ELF-1 (cell line): ENCODE measurements around the gene MACROD2.

Experiments used
- DNase-seq: peaks from one replicate; pipeline ENCODE4 v3.0.0-alpha.2; 2016; ENCODE audit warnings: low read depth, low spot score

Gene MACROD2

DNA sequence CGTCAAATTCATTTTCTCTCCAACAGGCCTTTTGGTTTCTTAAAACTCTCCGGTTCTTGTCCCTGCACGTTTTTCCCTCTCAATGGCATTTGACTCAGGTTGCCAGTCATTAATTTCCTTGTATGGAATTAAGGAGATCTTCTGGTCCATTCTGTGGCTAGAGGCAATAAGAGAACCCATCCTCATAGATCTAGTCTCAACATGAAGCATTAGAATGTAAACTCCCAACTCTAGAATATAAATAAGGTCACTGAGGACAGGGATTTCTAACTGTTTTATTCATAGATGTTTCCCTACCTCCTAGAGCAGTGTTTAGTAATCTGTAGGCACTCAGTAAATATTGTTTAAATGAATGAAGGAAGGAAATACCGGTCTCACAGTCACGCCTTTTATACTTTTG is 527.3 kb downstream of the MACROD2 start:
- DNase-seq = no peak

DNA sequence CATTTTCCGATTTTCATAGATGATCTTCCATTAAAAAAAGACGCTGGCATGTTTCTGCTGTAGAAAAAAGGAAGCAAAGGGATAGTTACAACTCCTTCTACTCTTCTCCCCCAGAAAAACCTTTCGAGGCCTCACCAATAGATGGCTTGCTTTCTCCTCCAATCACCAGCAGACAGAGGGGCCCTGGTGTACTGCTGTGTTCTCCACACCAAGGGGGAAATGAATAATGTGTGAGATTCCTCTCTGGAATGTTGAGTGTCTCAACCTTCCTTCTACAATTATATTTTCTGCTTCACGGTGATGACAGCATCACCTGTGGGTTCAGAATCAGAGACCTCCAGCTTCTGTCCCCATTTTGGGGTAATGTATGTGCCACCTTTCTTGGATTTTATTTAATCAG is 527.8 kb downstream of the MACROD2 start:
- no peak for DNase-seq

GRCh38 chr20:14525426-14525825 is 530.1 kb downstream of the MACROD2 start:
- no peak for DNase-seq

GRCh38 chr20:14526891-14527290 is 531.6 kb downstream of the MACROD2 start:
- no peak for DNase-seq

DNA sequence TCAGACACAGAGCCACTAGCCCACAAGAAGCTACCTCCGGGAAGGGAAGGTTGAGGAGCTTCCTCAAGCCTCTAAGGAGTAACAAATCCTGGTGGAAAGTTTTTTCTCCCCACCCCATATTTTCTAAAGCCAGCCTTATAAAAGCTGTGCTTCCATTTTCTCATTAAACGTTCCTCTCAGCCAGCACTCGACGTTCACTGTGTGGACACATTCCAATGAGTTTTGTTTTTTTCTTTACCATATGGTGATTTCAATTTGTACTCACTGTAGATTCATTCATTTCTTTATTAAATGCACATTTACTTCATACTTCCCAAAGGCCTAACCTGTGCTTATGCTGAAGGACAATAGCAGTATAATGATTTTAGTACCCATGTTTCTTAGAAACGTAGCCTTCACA is 536.5 kb downstream of the MACROD2 start:
- no peak for DNase-seq

DNA sequence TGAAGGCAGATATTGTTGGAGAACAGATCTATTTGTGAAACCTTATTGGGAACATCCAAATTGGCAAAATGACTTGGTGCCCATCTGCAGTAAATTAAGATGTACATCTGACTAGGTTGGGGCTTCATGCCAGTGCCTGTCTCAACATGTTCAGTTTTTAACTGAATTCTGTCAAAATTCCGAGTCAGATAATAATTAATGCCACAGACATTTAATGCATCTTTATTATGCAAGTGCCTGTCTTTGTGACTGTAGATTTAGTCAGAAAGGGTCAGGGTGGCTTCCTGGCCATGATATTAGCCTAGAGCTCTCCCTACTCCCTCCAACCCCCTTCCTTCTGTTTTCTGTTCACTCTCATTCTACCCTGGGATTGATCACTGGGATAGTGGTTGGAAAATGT is 541.4 kb downstream of the MACROD2 start:
- no peak for DNase-seq

DNA sequence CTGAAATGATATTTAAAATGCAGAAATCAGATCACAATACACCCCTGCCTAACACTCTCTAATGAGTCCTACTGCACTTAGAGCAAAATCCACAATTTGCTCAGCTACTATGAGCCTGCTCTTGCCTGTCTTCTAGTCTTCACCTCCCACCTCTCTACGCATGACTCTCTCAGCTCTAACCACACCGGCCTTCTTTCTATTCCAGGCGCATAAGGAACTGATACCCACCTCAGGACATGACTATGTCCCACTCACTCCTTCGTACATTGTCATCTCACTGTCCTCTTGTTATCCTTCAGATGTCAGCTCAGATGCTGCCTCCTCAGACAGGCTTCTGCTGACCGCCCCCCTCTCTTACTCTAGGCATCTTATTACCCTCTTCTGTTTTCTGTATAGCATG is 543.1 kb downstream of the MACROD2 start:
- no peak for DNase-seq

DNA sequence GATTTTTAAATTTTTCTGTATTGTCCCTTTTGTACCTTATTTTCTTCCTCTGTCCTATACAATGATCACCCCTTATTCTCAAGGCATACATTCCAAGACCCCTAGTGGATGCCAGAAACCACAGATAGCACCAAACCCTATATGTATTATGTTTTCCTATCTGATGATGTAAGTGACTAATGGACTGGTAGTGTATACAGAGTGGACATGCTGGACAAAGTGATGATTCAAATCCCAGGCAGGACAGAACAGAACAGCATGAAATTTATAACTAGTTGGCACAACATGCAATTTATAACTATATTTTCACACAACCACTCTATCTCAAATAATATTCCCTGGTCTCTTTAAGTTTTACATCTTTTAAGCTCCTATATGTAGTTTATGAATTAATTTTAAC is 547.7 kb downstream of the MACROD2 start:
- no peak for DNase-seq

- no peak for DNase-seq
These were observed 549.4 kb downstream of the MACROD2 start for GRCh38 chr20:14544688-14545087.

DNA sequence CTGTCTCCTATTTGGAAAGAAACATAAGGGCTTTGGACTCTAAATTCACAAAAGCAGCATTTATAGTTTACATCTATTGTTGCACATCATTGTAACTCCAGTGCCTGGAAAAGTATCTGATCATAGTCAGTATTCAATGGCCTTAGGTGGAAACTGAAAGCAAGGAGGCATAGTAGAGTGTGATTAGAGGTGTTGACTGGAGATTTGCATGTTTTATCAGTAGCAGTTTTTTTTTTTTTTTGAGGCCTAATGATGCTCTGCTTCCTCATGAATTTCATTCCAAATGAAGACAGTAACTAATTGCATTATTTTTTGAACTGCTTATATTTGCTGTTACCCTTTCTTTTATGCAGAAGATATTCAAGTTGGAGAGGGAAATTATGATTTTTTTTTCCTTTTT is 555.3 kb downstream of the MACROD2 start:
- DNase-seq = no peak

DNA sequence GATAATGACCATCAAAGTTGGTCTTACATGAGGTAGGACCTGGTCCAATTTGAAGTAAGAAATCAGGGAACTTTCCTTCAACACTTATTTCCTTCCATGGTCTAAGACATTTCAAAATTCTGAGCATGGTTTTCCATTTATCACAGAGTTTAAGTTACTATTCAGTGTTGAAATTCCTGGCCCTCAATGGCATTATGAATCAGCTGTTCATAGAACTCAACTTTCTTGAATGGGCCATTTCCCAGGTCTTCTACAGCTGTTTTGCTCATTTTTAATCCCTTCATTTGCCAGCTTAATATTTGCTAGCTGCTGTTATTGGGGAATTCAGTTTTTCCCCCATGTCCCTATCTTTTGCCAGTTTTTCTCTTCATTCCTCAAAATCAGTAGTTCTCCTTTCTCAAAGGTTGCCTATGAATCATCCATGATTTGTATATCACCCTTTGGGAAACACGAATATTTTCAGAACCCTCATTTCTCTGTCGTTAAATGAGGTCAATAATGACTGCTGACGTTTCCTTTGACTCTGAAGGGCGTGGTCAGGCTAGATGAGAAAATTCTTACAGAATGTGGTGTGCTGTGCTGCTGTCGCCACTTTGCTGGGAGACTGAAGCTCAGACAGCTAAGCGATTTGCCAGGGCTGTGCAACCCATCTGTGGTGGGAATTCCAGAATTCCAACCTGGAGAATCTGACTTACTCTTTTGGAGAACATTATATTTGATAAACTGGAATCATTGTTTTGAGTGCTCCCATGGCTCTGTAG is 558.6 kb downstream of the MACROD2 start:
- no peak for DNase-seq

DNA sequence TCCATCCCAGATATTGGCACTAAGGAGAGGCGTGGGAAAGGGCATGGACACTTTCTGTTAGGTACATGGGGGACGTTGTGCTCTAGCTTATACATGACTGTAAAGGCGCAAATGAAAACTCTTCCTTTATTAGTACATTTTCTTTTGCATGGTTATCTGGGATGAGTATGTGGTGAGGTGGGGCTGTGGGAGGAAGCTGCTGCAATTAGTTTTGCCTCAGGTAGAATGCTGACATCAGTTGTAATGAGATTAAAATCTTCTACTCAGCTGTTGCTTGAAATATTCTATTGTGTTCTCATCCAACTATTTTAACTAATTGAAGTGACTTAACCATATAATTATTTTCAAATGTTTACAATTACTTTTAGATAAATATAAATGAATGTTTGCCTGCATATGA is 560.4 kb downstream of the MACROD2 start:
- DNase-seq = no peak

DNA sequence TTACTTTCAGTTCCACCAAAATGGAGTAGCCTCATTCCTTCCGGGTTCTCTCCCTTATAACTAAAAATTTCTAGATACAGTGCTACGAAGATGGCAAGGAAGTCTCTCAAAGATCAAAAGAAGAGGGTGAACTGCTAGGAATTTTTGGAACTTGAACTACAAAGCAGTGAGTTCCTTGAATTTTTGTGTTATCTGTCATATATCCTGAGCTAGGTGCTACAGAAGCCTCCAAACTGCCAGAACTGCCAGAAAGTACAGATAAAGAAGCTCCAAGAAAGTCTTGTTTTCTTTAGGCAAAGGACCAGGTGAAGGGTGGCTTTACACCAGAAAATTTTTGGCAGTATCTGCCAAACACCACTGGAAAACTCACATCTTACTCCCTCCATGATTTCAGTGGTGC is 560.9 kb downstream of the MACROD2 start:
- peak; percentile 11 for DNase-seq

DNA sequence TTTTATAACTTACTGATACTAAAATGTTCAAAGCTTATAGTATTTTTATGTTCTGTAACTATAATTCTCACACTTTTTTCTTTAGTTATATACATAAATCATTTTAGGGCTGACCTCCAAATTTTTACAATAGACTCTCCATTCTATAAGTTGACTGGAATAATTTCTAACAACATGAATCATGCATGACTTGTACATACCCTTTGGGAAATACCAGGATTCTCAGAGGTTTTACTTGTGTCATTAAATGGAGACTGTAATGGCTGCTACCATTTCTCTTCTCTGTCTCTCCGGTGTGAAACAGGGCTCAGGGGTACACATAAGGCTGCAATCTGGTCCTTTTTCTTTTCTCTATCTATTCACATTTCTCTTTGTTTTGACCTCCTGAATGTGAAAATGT is 564.3 kb downstream of the MACROD2 start:
- DNase-seq = no peak

DNA sequence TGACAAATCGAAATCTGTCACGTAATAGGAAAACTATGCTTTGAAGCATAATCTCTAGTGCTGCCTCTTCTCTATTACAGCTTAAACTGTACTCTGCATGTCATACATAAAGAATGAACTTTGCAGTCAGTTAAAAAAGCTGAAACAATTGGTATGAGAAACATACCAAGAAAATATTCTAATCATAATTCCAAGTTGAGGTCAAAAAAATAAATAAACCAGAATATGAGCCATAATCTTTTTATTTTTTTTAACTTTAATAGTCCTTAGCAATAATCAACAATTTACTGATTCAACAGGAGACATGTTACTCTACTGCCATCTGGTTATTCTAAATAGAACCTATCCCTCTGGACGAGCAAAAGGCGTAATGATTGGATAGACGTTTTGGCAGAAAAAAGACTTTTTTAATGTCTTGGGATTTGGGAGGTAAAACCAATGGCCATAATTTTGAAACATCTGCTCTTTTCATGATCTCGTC is 566.5 kb downstream of the MACROD2 start:
- no peak for DNase-seq

GRCh38 chr20:14562981-14563380 is 567.7 kb downstream of the MACROD2 start:
- DNase-seq = no peak

DNA sequence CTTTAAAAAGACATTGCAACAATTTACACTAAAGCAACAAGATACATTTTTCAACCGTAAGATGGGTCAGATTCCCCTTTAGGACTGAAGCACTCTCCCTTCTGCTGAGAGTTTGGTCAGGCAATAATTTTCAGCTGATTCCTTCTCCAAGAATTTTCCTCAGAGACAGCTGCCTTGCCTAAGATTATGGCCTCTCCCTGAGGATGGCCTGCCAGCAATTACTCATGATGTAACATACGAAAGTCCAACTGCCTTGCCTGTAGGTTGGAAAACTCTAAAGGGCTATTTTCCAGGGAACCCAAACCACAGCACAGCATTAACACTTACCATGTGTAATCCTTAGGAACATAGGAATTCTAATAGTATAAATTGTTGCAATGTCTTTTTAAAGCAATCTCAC is 571.2 kb downstream of the MACROD2 start:
- DNase-seq = no peak

DNA sequence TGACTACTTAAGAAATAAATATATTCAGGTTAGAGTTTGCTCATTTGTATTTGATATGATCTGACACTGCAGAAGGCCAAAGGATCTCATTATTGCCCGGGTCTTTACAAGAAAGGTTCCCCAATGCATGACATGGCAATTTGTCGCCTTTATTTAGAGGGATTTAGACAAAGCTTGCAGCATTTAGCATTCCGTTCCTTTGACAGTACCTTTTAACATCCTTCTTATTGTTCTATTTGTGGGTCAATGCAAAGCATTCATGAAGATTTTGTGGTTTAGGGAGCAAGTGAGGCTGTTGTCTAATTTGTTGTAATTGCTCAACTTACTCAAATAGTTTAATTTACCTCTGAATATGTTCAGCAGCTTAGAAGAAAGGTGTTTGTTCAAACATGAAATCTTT is 572.9 kb downstream of the MACROD2 start:
- DNase-seq = no peak

- DNase-seq = no peak
These were observed 573.4 kb downstream of the MACROD2 start for GRCh38 chr20:14568701-14569100.

GRCh38 chr20:14569641-14570040 is 574.3 kb downstream of the MACROD2 start:
- DNase-seq = no peak

DNA sequence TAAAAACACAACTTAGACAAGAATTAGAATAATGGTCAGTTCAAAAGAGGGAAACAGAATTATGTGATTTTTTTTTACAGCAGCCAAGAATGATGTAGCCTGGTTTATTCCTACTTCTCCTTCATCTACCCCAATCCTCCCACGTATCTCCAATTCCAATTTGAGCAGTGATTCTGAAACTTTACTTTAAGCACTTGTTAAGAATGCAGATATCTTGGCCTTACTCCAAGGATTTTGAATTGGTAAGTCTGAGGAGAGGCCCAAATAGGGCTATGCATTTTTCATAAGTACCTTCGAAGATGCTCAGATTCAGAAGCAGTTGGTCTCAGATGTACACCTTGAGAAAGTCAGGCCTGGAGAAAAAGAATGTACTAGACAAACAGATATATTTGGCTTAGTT is 575.5 kb downstream of the MACROD2 start:
- DNase-seq = no peak

DNA sequence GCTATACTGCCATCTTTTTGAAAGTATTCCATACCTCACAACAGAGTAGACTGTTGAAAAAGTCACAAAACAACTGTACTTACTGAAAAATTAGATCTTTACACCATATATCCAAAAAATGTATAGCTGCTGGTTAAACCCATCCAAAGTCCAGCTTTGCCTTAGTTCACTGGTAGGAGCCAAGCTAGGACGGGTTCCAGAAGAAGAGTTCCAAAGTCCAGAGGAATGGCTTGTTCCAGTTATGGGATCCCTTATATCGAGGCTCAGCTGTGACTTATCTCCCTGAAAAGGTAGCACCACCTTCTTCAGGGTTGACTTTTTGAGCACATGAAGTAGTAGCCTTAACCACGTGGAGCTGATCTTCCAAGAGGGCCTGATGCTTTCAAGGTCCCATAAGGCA is 578.4 kb downstream of the MACROD2 start:
- DNase-seq = no peak

DNA sequence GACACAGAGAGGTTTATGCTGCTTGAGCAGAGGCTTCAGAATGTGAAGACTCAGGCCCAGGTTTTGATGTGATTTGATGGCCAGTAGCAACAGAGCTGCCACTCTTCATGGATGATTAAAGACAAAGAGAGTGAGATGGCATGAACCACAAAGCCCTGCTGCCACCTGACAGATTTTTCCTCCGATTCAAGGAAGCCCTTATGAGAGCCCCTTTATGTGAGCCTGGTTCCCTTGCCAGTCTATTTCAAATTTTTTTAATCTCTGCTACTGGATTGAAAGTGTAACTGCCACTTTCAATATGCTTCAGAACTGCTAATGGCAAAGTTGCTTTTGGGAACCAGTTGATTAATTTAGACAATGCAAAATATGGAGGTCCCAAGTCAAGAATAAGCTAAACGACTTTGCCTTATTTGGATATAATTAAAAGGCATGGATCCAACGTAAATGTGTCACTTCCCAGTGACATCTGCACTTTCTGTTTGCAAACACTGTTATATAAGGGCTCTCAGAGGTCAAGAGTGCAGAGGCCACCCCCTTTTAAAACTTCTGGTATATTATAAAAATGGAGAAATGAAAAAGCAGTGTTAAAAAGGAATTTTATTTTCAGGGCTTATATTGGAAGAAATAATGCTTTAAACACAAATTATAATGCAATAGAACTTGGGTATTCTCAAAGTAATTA is 581.0 kb downstream of the MACROD2 start:
- no peak for DNase-seq
